HG03045 (cell line): ENCODE measurements around the gene SLC66A2.
"Not testable (repeated sequence)": the region's sequence is repeated elsewhere in the genome, so short reads cannot be mapped to it uniquely, and the experiment has no call there.

Experiments
- ATAC-seq: cut with Tn5 transposase; IDR thresholded peaks from one replicate; pipeline ENCODE4 v1.9.1; 2021; ENCODE audit warnings: mild to moderate bottlenecking, moderate library complexity; ENCODE audit not compliant: unreplicated experiment

SLC66A2 gene

DNA sequence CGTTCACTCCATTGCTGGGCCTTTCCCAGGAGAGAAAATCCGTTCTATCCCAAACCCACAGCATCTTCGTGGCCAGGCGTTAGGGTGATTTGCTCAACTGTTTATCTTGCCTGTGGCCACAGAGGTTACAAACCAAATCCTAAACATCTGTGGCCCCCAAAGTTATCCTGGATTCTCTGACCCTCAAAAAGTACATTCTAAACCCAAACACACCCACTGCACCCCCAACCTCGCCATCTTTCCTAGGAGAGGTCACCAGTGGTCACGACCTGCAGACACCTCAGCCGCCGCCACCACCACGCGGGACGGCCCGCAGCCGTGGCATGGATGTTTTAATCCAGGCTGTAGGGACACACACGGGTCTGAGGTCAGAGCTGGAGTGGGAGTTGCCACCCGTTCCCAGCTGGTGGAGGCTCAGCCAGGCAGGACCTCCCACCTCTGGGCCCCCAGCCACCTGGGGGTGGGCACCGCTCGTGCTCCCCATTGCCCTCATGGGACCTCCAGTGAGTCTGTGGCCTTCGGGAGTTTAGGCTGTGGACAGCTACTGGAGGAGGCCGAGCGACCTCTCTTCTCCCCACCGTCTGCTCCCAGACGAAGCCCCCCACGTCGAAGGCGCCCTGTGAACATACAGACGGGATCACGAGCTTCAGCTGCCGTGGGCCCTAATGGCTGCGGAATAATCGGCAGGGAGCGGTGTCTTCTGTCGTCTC lies 81.7 kb downstream of the SLC66A2 start:
- ATAC-seq = no peak

DNA sequence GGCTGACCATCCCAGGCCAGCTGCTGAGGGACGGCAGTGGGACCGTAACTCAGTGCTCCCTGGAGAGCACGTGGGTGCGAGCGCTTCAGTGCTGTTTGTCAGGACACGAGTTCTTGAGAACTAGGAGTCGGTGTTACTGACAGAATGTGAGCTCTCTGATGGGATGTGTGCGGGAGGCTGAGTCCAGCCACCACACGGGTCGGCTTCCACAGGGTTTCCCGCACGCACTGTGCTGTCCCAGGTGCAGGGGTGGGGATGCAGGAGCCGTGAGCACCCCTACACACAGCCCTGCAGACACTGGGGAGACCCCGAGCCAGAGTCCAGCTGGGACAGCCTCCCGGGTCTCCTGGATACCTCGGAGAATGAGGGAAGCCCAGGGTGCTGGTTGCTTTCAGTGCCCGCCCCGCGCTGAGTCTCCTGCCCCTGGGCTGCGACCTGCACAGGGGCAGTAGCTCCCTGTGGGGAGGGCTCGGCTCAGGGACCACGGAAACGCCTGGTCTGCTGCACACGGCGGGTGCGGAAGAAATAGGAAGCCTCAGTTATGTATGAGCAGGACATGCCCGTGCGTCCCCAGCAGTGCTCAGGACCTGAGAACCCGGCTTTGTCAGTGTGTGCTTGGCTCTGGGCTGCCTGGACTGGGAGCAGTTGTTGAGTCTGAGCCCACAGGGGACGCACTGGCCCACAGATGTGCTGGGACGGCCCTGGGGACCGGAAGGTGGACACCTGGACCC lies 82.5 kb downstream of the SLC66A2 start:
- no peak for ATAC-seq

DNA sequence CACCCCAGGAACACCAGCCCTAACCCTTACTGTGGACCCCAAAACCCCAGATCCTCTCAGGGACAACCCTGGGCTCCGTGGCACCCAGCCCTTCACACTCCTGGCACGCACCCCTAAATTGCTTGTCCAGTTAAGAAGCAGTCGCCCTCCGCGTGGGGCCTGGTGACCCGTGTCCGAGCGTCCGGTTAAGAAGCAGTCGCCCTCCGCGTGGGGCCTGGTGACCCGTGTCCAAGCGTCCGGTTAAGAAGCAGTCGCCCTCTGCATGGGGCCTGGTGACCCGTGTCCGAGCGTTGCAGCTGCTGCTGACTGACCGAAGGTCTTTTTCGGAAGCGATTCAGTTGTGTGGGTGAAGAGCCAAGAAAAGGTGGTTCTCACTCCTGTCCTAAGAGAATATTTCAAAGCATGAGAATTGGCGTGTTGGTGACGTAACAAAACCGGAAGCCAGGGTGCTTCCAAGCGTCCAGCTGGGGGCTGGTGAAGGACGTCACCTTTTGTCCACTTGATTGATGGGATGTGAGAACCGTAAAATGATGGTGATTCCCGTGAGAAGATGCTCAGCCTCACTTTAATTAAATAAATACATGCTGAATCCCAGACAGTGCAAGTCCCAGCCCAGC lies 83.2 kb downstream of the SLC66A2 start:
- ATAC-seq = no peak

DNA sequence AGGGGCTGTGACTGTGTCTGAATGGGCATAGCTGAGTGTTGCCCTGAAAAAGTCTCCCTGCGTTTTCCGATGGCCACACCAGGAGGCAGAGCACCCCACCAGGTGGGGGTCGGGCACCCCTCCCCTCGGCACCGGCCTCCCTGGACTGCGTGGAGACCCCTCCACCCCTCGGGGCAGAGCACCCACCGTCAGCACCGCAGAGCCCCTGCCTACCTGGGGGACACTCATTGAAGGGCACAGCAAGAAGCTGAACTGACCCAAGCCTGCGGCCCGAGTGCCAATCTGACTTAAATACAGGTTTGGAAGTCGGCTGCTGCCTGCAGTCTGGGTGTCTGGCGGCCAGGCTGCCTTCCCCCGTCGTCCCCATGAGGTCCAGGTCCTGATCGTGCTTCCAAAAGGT lies 83.8 kb downstream of the SLC66A2 start:
- no peak for ATAC-seq

GRCh38 chr18:79866889-79867574 lies 84.4 kb downstream of the SLC66A2 start:
- no peak for ATAC-seq

DNA sequence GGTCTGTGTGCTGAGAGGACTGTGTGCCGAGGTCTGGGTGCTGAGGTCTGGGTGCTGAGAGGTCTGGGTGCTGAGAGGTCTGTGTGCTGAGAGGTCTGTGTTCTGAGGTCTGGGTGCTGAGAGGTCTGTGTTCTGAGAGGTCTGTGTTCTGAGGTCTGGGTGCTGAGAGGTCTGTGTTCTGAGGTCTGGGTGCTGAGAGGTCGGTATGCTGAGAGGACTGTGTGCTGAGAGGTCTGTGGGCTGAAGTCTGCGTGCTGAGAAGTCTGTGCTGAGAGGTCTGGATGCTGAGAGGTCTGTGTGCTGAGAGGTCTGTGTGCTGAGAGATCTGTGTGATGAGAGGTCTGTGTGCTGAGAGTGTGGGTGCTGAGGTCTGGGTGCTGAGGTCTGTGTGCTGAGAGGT lies 85.5 kb downstream of the SLC66A2 start:
- ATAC-seq = not testable (repeated sequence)

- ATAC-seq = not testable (repeated sequence)
These were observed 86.5 kb downstream of the SLC66A2 start for GRCh38 chr18:79864955-79865354.

DNA sequence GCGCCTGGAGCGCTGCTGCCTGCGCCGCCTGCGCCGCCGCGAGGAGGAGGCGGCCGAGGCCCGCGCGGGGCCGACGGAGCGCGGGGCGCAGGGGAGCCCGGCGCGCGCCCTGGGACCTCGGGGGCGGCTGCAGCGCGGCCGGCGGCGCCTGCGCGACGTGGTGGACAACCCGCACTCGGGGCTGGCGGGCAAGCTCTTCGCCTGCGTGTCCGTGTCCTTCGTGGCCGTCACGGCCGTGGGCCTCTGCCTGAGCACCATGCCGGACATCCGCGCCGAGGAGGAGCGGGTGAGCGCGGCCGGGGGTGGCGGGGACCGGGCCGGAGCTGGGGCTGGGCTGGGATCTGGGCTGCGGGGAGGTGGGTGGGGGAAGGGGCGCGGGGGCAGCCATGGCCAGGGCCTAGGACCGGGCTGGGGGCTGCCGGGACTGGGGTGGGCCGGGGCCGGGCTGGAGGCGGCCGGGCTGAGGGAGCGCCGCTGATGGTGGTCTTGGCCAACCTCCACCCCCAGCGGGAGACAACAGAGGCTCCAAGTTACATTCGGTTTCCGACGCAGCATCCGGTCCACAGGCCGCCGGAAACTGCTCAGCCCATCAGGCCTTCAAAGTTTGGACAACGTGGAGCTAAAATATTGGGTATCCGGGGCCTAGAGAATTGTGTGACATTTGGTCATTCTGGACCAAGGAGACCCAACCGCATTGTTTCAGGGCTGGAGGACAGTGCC lies 87.3 kb downstream of the SLC66A2 start:
- no peak for ATAC-seq

DNA sequence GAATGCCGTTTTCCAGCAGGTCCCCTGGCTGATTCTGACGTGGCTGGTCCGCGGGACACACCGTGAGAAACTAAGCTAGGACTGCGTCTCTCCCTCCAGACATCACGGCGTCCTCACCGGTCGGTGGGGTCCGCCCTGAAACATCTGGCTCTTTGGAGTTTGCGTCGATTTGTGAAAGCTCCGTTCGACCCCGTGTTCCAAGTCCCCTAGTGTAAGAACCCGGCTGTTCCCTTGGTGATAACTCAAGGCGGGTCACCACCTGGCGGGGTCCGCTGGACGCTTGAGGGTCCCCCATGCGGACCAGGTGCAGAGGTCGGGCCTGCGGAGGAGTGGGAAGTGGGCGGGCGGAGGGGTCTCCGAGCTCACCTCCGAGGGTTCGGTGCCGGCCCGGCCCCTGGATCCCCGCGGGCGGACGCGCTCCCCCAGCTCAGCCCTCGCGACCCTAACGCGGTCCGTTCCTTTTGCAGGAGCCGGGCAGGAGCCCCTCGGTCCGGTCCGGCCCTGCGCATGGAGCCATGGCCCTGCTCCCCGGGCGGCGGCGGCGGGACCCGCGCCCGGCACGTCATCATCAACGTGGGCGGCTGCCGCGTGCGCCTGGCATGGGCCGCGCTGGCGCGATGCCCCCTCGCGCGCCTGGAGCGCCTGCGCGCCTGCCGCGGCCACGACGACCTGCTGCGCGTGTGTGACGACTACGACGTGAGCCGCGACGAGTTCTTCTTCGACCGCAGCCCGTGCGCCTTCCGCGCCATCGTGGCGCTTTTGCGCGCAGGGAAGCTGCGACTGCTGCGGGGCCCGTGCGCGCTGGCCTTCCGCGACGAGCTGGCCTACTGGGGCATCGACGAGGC lies 88.1 kb downstream of the SLC66A2 start:
- ATAC-seq = no peak

- ATAC-seq = no peak
These were observed 88.9 kb downstream of the SLC66A2 start for GRCh38 chr18:79862562-79862961.

DNA sequence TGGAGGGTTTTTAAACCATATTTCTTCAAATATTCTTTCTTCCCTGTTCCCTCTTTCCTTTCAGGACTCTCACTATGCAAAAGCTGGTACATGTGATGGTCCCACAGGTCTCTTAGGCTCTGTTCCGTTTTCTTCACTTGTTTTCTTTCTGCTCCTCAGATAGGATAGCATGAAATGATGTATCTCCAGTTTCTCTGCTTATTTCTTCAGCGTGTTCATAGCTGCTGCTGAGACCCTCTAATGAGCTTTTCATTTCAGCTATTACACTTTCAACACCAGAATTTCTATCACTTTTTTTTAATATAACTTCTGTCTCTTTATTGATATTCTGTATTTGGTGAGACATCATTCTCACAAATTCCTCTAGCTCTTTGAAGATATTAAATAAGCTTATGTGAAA lies 89.8 kb downstream of the SLC66A2 start:
- no peak for ATAC-seq

- ATAC-seq = no peak
These were observed 92.1 kb downstream of the SLC66A2 start for GRCh38 chr18:79859314-79859713.

GRCh38 chr18:79857082-79857671 lies 94.3 kb downstream of the SLC66A2 start:
- no peak for ATAC-seq

- ATAC-seq = no peak
These were observed 95.1 kb downstream of the SLC66A2 start for GRCh38 chr18:79856119-79857007.

- ATAC-seq = no peak
These were observed 96.1 kb downstream of the SLC66A2 start for GRCh38 chr18:79855147-79855933.

DNA sequence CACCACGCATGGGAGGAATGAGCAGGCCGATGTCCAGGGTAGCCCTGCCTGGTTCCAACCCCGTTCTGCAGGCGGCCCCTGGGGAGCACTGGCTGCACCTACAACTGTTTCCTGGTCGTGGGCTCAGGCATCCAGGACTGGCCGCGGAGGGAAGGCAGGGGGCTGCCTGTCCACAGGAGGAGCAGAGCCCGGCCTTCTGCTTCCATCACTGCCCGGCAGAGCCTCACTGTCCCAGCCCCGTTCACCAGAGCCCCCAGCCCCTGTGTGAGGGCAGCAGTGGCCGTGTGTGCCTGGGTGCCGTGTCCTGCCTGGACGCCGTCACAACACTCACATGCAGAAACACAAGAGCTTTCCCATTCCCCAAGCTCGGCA lies 97.5 kb downstream of the SLC66A2 start:
- no peak for ATAC-seq

DNA sequence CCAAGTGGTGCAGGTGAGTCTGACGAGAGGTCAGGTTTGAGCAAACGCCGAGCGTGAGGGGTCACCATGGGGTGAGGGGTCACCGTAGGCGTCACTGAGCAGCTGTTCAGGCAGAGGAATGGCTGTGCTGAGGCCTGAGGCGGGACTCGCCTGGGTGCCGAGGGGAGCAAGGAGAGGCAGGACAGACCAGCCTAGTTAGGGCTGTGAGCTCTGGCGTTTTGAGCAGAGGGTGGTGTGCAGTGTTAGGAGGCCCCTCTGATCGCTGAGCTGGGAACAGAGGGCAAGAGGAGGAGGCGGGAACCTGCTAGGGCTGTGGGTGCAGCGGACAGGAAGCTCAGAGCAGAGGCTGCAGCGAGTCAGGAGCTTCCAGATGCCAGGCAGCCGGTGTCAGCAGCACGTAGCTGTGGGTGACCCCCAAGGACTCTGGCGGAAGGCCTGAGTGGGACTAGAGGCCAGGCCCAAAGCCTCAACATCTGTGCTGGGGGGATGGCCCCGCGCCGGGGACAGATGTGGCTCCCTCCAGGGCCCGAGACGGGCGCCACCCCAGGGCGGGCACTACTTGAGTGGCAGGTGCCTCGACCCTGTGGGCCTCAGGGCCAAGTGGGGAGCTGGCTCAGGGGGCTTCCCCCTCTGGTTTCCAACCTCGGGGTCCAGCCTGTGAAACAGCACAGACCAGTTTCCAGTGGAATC lies 98.0 kb downstream of the SLC66A2 start:
- no peak for ATAC-seq
